ENCODE data around the gene TRMT10C.
"Not testable (repeated sequence)": the region's sequence is repeated elsewhere in the genome, so short reads cannot be mapped to it uniquely, and the experiment has no call there.

TRMT10C gene

GRCh38 chr3:101549473-101549872 lies 12.2 kb upstream of the TRMT10C start:
- DNase-seq = no peak

- not testable (repeated sequence) for DNase-seq
Observed at GRCh38 chr3:101551359-101552081, 10.1 kb upstream of the TRMT10C start.

GRCh38 chr3:101553381-101553780 lies 8.3 kb upstream of the TRMT10C start:
- DNase-seq = not testable (repeated sequence)

- DNase-seq = no peak
Observed at GRCh38 chr3:101556064-101556463, 5.6 kb upstream of the TRMT10C start.

- DNase-seq = peak; percentile 54 to 73
Observed at GRCh38 chr3:101567528-101568317, 6.1 kb downstream of the TRMT10C start.

GRCh38 chr3:101571028-101571895 lies 9.6 kb downstream of the TRMT10C start:
- no peak for DNase-seq

- peak; percentile 99 for DNase-seq
Observed at GRCh38 chr3:101573449-101574387, 12.1 kb downstream of the TRMT10C start, which contains the start of gene PCNP. Gene PCNP, plus strand, starts transcription at chr3:101574180. Its CDS starts 36 bp downstream, at chr3:101574216.

GRCh38 chr3:101574388-101575112 lies 12.9 kb downstream of the TRMT10C start:
- peak; percentile 52 to 58 for DNase-seq

- no peak for DNase-seq
Observed at GRCh38 chr3:101577286-101577685, 15.6 kb downstream of the TRMT10C start.

GRCh38 chr3:101588616-101589015 lies 26.9 kb downstream of the TRMT10C start:
- DNase-seq = no peak

- DNase-seq = no peak
Observed at GRCh38 chr3:101591071-101591470, 29.4 kb downstream of the TRMT10C start.

- no peak for DNase-seq
Observed at GRCh38 chr3:101602731-101603130, 41.1 kb downstream of the TRMT10C start.

- DNase-seq = no peak
Observed at GRCh38 chr3:101603184-101603583, 41.5 kb downstream of the TRMT10C start.

- not testable (repeated sequence) for DNase-seq
Observed at GRCh38 chr3:101605398-101605797, 43.7 kb downstream of the TRMT10C start.

- DNase-seq = no peak
Observed at GRCh38 chr3:101611023-101611422, 49.4 kb downstream of the TRMT10C start.

- not testable (repeated sequence) for DNase-seq
Observed at GRCh38 chr3:101613014-101613413, 51.3 kb downstream of the TRMT10C start.

- no peak for DNase-seq
Observed at GRCh38 chr3:101615525-101615924, 53.9 kb downstream of the TRMT10C start.
